Right lobe of liver (tissue), 6 donors: ENCODE measurements around the gene FAM219B. TPM values are rescaled to one million over a fixed set of nuclear protein-coding genes. Genes with fewer than 3 reads are reported as not detected.
A peak's percentile ranks its signal among the peaks of the same experiment; 100 is the strongest.

Experiments used
- ATAC-seq, 4 donors: fragments of 200-7000 bp; cut with Tn5 transposase; one replicate each; pipeline ENCODE4 v1.9.1; 2020; ENCODE audit warnings: mild to moderate bottlenecking in 4 of 4, moderate library complexity in 4 of 4
- DNase-seq, 3 donors: peaks; one replicate each; pipeline ENCODE4 v3.0.0-alpha.2; 2020
- H3K27ac ChIP-seq, 3 donors: fragments of 200-600 bp; one replicate each; pipeline ENCODE4 v1.8.0; 2022
- H3K27me3 ChIP-seq, 2 donors: fragments of 200-600 bp; one replicate each; pipeline ENCODE4 v1.8.0; 2022
- H3K36me3 ChIP-seq, 4 donors: fragments of 200-600 bp; sonication (generic) in 1 of 4; one replicate each; pipeline versions ENCODE4 v1.5.1 to v1.8.0; 2017 to 2022; ENCODE audit warnings: control low read depth in 1 of 4
- H3K4me1 ChIP-seq, 4 donors: fragments of 200-600 bp; sonication (generic) in 1 of 4; one replicate each; pipeline versions ENCODE4 v1.5.1 to v1.8.0; 2017 to 2022; ENCODE audit warnings: control low read depth in 1 of 4
- H3K4me3 ChIP-seq, 3 donors: fragments of 200-600 bp; one replicate each; pipeline ENCODE4 v1.8.0; 2022
- H3K9me3 ChIP-seq, 4 donors: fragments of 200-600 bp; sonication (generic) in 1 of 4; one replicate each; pipeline versions ENCODE4 v1.5.1 to v1.8.0; 2017 to 2022; ENCODE audit warnings: control low read depth in 1 of 4
- POLR2A ChIP-seq: fragments of 450-650 bp; IDR thresholded peaks from one replicate; pipeline ENCODE4 v1.6.1; 2017; ENCODE audit warnings: antibody characterized with exemption, mild to moderate bottlenecking
- WGBS: methylation state at CpG from one replicate; pipeline ENCODE4 v1.1.6; 2018; ENCODE audit warnings: low coverage, low lambda C conversion rate; ENCODE audit not compliant: insufficient coverage; ENCODE audit errors: missing lambda C conversion rate; 5-methylcytosine and 5-hydroxymethylcytosine counted together
- intact Hi-C, 2 donors: fragments of 100-400 bp; cut with DNase I; formaldehyde crosslinking; loops; one replicate each; pipeline versions ENCODE4 v1.11.2 to v1.14.1; 2022
- total RNA-seq, 6 experiments: library from RNA; depleted of rRNA in 2 of 6; stranded (reverse); fragments of >200 nt in 2 of 6; fragmentation: NEBNext Ultra II Directional in 3 of 6; extraction: Animal tissue kit (Norgen Biotek cat#: 25700) in 3 of 6; gene quantifications; one replicate each; pipeline versions ENCODE4 v1.1.0 to v1.2.4, GENCODE V29; 2016 to 2023
- TF ChIP-seq, protein P1 (sequence below), 4 donors: fragments of 200-600 bp in 3 of 4; fragments of 450-650 bp in 1 of 4; IDR thresholded peaks; one replicate each; pipeline versions ENCODE4 v1.5.1 to v1.8.0; 2016 to 2022; ENCODE audit warnings: antibody characterized with exemption in 4 of 4, mild to moderate bottlenecking in 2 of 4
- donor health status: DM: no; HTN: yes; CAD: no.
- donor health status: DM: no; HTN: no; CAD: no.
- donor health status: DM: no; HTN: no; CAD: no.
- donor health status: DM: no; HTN: yes; CAD: no.
- donor health status: DM: no; HTN: yes; CAD: no.

FAM219B gene
- total RNA-seq, 6 experiments from 2014 or later, result 11.1 to 14.7 (median 13.3) TPM

DNA sequence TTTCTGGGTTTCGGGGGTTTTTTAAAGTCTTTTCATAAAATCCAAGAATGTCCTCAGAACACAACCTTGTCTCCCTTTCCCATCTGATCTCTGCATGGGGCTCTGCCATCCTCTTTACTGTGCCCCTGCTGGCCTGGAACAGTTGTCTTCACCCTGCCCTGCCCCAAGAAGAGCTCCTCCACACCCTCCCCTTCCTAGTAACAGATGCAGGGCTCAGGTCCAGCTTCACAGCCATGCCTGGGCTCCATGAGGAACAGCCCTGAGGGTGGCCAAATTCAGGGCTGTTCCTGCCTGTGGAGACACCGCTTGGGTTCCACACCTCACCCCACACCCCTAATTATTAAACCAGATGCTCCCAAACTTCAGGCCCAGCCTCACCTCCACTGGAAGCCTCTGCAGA, 50.8 kb downstream of the FAM219B start:
- peaks cover 0 to 30% (median 13%) of the 10 kb centered on the region in 4 donors for H3K36me3 ChIP-seq
- no peak for ATAC-seq

DNA sequence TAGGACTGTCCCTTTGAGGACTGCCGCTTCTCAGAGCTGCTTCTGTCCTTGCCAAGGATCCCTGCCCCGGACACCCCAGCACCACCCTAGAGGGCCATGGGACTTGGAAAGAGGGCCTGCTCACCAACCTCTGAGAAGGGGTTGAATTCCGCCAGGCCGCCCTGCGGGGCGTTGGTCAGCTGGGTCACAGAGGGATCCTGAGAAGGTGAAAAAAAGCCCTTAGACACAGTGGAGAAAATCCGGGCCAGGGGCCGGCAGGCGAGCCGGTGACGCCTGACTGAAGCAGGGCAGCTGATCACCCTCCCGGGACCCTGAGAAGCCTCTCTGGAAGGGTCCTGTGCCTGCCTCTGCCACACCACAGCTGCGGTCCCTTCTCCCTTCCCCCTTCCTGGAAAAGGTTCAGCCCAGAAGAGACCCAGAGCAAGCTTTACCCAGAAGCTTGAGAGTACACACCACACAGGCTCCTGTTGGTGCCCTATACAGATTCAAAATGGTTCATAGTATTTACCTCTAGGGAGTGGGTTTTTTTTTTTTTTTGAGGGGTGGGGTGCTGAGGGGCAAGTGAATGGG, 52.1 kb downstream of the FAM219B start:
- no peak overlapping the region for H3K4me3 ChIP-seq
- intact Hi-C loops, result no loop called here
- H3K9me3 ChIP-seq, result no peaks in the 10 kb centered on the region
- peaks cover 0 to 42% (median 14%) of the 10 kb centered on the region in 4 donors for H3K36me3 ChIP-seq
- no CpG with 5 or more reads among the region's 13 CpGs for WGBS
- DNase-seq (no peak), ATAC-seq (no peak)
- TF ChIP-seq POLR2A, result no peak
- TF ChIP-seq, protein P1, sequence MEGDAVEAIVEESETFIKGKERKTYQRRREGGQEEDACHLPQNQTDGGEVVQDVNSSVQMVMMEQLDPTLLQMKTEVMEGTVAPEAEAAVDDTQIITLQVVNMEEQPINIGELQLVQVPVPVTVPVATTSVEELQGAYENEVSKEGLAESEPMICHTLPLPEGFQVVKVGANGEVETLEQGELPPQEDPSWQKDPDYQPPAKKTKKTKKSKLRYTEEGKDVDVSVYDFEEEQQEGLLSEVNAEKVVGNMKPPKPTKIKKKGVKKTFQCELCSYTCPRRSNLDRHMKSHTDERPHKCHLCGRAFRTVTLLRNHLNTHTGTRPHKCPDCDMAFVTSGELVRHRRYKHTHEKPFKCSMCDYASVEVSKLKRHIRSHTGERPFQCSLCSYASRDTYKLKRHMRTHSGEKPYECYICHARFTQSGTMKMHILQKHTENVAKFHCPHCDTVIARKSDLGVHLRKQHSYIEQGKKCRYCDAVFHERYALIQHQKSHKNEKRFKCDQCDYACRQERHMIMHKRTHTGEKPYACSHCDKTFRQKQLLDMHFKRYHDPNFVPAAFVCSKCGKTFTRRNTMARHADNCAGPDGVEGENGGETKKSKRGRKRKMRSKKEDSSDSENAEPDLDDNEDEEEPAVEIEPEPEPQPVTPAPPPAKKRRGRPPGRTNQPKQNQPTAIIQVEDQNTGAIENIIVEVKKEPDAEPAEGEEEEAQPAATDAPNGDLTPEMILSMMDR (IDR thresholded peaks at IDR 0.05), result no peak
- no peaks in the 10 kb centered on the region for H3K27me3 ChIP-seq
- H3K4me1 ChIP-seq, result peaks cover 0 to 5% (median 0%) of the 10 kb centered on the region in 4 donors
- H3K27ac ChIP-seq, result no peak overlapping the region

More for the DNA sequence above, 50.8 kb downstream of the FAM219B start:
- Histone ChIP-seq H3K4me3 (no peak overlapping the region), H3K4me1 (peaks cover 0 to 5% (median 0%) of the 10 kb centered on the region in 4 donors), H3K9me3 (no peaks in the 10 kb centered on the region), H3K27ac (no peak overlapping the region), H3K27me3 (no peaks in the 10 kb centered on the region)
- DNase-seq, result no peak
- no peak for TF ChIP-seq POLR2A
- intact Hi-C loops, result no loop called here
- 100% methylated on average over 2 of the region's 2 CpGs for WGBS

DNA sequence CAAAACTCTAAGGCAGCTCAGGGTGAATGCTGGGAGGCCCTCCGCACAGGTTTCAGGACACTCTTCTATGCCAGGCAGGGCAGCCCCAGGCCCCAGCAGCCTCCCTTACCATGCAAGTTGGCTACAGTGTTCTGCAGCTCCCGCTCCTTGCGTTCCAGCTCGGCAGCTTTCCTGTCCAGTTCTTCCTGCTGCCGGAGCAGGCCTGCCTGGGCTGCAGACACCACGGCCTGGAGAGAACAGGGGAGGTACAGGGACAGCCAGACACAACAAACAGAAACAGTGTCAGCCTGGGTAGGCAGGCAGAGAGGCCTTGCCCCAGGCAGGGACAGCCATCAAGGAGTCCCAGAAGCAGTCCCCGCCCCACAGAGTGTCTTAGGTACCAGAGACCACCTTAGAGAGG, 54.7 kb downstream of the FAM219B start:
- Histone ChIP-seq H3K9me3 (no peaks in the 10 kb centered on the region), H3K27me3 (no peaks in the 10 kb centered on the region), H3K36me3 (peaks cover 0 to 59% (median 18%) of the 10 kb centered on the region in 4 donors), H3K27ac (no peak overlapping the region), H3K4me3 (no peak overlapping the region), H3K4me1 (peaks cover 0 to 13% (median 2%) of the 10 kb centered on the region in 4 donors)
- TF ChIP-seq, protein P1 (IDR thresholded peaks at IDR 0.05), result no peak
- TF ChIP-seq POLR2A, result no peak
- no CpG with 5 or more reads among the region's 7 CpGs for WGBS
- no peak for DNase-seq
- ATAC-seq, result no peak
- intact Hi-C loops, result no loop called here

DNA sequence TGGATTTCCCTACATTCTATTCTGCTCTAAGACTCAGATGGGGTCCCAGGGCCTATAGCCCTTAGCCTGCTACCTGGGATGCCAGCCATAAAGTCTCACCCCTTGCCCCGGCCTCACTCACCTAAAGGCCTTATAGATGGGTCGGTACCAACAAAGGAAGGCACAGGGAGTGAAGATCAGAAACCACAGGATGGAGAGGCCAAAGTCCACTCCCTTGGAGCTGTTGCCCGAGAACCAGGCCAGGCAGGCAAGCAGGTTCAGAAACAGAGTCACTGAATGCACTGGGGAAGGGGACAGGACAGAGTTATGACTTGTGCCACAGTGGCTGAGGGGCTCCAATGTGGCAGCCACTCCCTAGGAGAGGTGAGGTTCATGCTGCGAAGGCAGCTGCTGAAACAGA, 56.3 kb downstream of the FAM219B start:
- DNase-seq, result no peak
- Histone ChIP-seq H3K4me1 (peaks cover 0 to 10% (median 2%) of the 10 kb centered on the region in 4 donors), H3K4me3 (no peak overlapping the region), H3K27ac (no peak overlapping the region), H3K36me3 (peaks cover 0 to 65% (median 18%) of the 10 kb centered on the region in 4 donors), H3K27me3 (no peaks in the 10 kb centered on the region), H3K9me3 (no peaks in the 10 kb centered on the region)
- peak in 2 of 4 donors; percentile 11 to 43 for ATAC-seq
- no CpG with 5 or more reads among the region's 4 CpGs for WGBS
- TF ChIP-seq, protein P1 (IDR thresholded peaks at IDR 0.05), result no peak
- no peak for TF ChIP-seq POLR2A
- intact Hi-C loops, result no loop called here

Other genes starting within 250 kb of the FAM219B start
- 10 to 100 TPM; 10.9 to 16.2 (median 11.8) TPM for gene EDC3, start 210.8 kb downstream of the FAM219B start, total RNA-seq
- gene CYP1A1, start 181.3 kb downstream of the FAM219B start, total RNA-seq, result 10 to 100 TPM in 1 of 6 experiments, 1 to 10 TPM in 4, under 1 TPM in 1; 0.31 to 12.5 (median 2.9) TPM
- gene CYP1A2, start 158.0 kb downstream of the FAM219B start, total RNA-seq, result 100 to 1,000 TPM in 2 of 6 experiments, 10 to 100 TPM in 2, 1 to 10 TPM in 1, under 1 TPM in 1; 0.81 to 235 (median 65.0) TPM
- 10 to 100 TPM; 22.2 to 50.9 (median 32.7) TPM for gene CSK, start 124.8 kb downstream of the FAM219B start, total RNA-seq
- not detected for gene LMAN1L, start 94.0 kb downstream of the FAM219B start, total RNA-seq
- gene CPLX3, start 80.2 kb downstream of the FAM219B start, total RNA-seq, result not detected
- 10 to 100 TPM; 19.7 to 25.1 (median 22.1) TPM for gene ULK3, start 63.7 kb downstream of the FAM219B start, total RNA-seq
- 10 to 100 TPM; 33.9 to 45.9 (median 41.7) TPM for gene SCAMP2, start 33.5 kb downstream of the FAM219B start, total RNA-seq
- 10 to 100 TPM; 23.5 to 69.7 (median 40.8) TPM for gene MPI, start 16.8 kb downstream of the FAM219B start, total RNA-seq
- 100 to 1,000 TPM; 130 to 169 (median 141) TPM for gene COX5A, start 31.2 kb upstream of the FAM219B start, total RNA-seq
- 1 to 10 TPM; 1.5 to 8.5 (median 2.4) TPM for gene RPP25, start 49.9 kb upstream of the FAM219B start, total RNA-seq
- 10 to 100 TPM in 3 of 6 experiments, 1 to 10 TPM in 2, under 1 TPM in 1; 0.53 to 15.7 (median 7.7) TPM for gene SCAMP5, start 88.7 kb upstream of the FAM219B start, total RNA-seq
- 10 to 100 TPM in 2 of 6 experiments, 1 to 10 TPM in 4; 5.9 to 21.5 (median 8.3) TPM for gene PPCDC, start 116.7 kb upstream of the FAM219B start, total RNA-seq